ENCODE data around the gene RNF186.
"Not testable (repeated sequence)": the region's sequence is repeated elsewhere in the genome, so short reads cannot be mapped to it uniquely, and the experiment has no call there.

RNF186 gene

GRCh38 chr1:19814681-19815503, at the start of gene RNF186:
TSS of gene RNF186 (minus strand) at chr1:19815283. CDS start at chr1:19815101, 182 bp downstream.
- in situ Hi-C loops (cut with HindIII; ENCODE audit: low sequenced_read_pairs), result loop anchor here (5.0 kb wide), 1 partner anchor 37 kb away; no protein-coding TSS in a partner anchor

GRCh38 chr1:19864570-19865160, 49.6 kb upstream of the RNF186 start:
- in situ Hi-C loops (cut with HindIII; ENCODE audit: low sequenced_read_pairs), result no loop called here

GRCh38 chr1:19862944-19863343, 47.9 kb upstream of the RNF186 start:
- in situ Hi-C loops (cut with HindIII; ENCODE audit: low sequenced_read_pairs), result no loop called here

GRCh38 chr1:19861842-19862530, 46.9 kb upstream of the RNF186 start:
- in situ Hi-C loops (cut with HindIII; ENCODE audit: low sequenced_read_pairs), result no loop called here

GRCh38 chr1:19861034-19861433, 46.0 kb upstream of the RNF186 start:
- in situ Hi-C loops (cut with HindIII; ENCODE audit: low sequenced_read_pairs), result no loop called here

GRCh38 chr1:19860418-19860817, 45.3 kb upstream of the RNF186 start:
- in situ Hi-C loops (cut with HindIII; ENCODE audit: low sequenced_read_pairs), result no loop called here

- in situ Hi-C loops (cut with HindIII; ENCODE audit: low sequenced_read_pairs), result no loop called here
These were observed 44.8 kb upstream of the RNF186 start for GRCh38 chr1:19859876-19860275.

- in situ Hi-C loops (cut with HindIII; ENCODE audit: low sequenced_read_pairs), result no loop called here
These were observed 43.8 kb upstream of the RNF186 start for GRCh38 chr1:19858893-19859292.

- in situ Hi-C loops (cut with HindIII; ENCODE audit: low sequenced_read_pairs), result loop anchor here (5.0 kb wide), 2 partner anchors 38 to 93 kb away; partner anchors contain the start of gene RNF186
These were observed 39.8 kb upstream of the RNF186 start for GRCh38 chr1:19854866-19855265.

GRCh38 chr1:19852036-19852435, 37.0 kb upstream of the RNF186 start:
- in situ Hi-C loops (cut with HindIII; ENCODE audit: low sequenced_read_pairs), result loop anchor here (5.0 kb wide), 2 partner anchors 35 to 90 kb away; partner anchors contain the start of gene RNF186

GRCh38 chr1:19850214-19850613, 35.1 kb upstream of the RNF186 start:
- in situ Hi-C loops (cut with HindIII; ENCODE audit: low sequenced_read_pairs), result loop anchor here (5.0 kb wide), 2 partner anchors 33 to 88 kb away; partner anchors contain the start of gene RNF186

- in situ Hi-C loops (cut with HindIII; ENCODE audit: low sequenced_read_pairs), result not testable (repeated sequence)
These were observed 34.2 kb upstream of the RNF186 start for GRCh38 chr1:19849307-19849706.

GRCh38 chr1:19847334-19847733, 32.3 kb upstream of the RNF186 start:
- in situ Hi-C loops (cut with HindIII; ENCODE audit: low sequenced_read_pairs), result not testable (repeated sequence)

- in situ Hi-C loops (cut with HindIII; ENCODE audit: low sequenced_read_pairs), result no loop called here
These were observed 31.3 kb upstream of the RNF186 start for GRCh38 chr1:19846338-19846737.

- in situ Hi-C loops (cut with HindIII; ENCODE audit: low sequenced_read_pairs), result no loop called here
These were observed 30.5 kb upstream of the RNF186 start for GRCh38 chr1:19845555-19845954.

- in situ Hi-C loops (cut with HindIII; ENCODE audit: low sequenced_read_pairs), result no loop called here
These were observed 29.8 kb upstream of the RNF186 start for GRCh38 chr1:19844731-19845495.

- in situ Hi-C loops (cut with HindIII; ENCODE audit: low sequenced_read_pairs), result no loop called here
These were observed 25.1 kb upstream of the RNF186 start for GRCh38 chr1:19840228-19840627.

GRCh38 chr1:19837866-19838265, 22.8 kb upstream of the RNF186 start:
- in situ Hi-C loops (cut with HindIII; ENCODE audit: low sequenced_read_pairs), result no loop called here

GRCh38 chr1:19835578-19835977, 20.5 kb upstream of the RNF186 start:
- in situ Hi-C loops (cut with HindIII; ENCODE audit: low sequenced_read_pairs), result no loop called here

- in situ Hi-C loops (cut with HindIII; ENCODE audit: low sequenced_read_pairs), result no loop called here
These were observed 16.4 kb upstream of the RNF186 start for GRCh38 chr1:19831441-19831840.

GRCh38 chr1:19828546-19828945, 13.5 kb upstream of the RNF186 start:
- in situ Hi-C loops (cut with HindIII; ENCODE audit: low sequenced_read_pairs), result no loop called here

Data from endothelial cell of hepatic sinusoid (primary cell).